ENCODE results near the gene RNF220.

DNA sequence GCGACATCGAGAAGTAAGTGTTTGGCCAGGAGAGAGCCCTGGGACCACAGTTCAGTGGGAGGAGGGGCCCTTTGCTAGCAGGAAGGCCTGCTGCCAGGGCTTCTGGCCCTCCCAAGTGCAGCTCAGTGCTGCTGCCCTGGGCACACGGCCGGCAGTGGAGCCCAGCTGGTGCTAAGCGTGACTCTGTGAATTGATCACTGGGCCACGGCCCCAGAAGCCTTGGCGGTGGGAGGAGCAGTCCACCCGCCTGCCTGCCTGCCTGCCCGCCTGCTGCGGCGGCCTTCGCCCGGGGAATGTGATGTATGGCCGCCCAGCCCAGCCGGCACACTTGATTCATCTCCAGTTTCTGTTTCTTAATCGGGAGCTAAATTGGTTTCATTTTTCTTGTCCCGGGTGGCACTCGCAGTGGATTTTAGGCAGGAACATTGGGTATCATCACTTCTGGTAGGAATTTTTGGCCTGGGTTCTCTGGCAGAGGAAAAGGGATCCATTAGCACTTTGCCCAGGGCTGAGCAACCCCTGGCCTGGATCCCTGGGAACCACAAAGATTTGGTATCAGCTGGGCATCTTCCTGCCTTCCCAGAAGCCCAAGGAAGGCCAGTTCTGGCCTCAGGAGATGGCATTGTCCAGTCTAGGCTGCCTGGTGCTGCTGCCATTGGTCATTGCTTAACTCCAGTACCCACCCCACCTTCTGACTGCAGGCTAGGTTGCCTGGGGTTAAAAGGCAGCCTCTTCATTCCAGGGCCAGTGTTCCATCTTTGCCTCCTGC, 240.6 kb downstream of the RNF220 start:
- TF ChIP-seq, protein P1, sequence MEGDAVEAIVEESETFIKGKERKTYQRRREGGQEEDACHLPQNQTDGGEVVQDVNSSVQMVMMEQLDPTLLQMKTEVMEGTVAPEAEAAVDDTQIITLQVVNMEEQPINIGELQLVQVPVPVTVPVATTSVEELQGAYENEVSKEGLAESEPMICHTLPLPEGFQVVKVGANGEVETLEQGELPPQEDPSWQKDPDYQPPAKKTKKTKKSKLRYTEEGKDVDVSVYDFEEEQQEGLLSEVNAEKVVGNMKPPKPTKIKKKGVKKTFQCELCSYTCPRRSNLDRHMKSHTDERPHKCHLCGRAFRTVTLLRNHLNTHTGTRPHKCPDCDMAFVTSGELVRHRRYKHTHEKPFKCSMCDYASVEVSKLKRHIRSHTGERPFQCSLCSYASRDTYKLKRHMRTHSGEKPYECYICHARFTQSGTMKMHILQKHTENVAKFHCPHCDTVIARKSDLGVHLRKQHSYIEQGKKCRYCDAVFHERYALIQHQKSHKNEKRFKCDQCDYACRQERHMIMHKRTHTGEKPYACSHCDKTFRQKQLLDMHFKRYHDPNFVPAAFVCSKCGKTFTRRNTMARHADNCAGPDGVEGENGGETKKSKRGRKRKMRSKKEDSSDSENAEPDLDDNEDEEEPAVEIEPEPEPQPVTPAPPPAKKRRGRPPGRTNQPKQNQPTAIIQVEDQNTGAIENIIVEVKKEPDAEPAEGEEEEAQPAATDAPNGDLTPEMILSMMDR (IDR thresholded peaks at IDR 0.05; ENCODE audit: poor library complexity), result no peak
- TF ChIP-seq EZH2 (IDR thresholded peaks at IDR 0.05; ENCODE audit: borderline replicate concordance) (no peak), EZH2phosphoT487 (IDR thresholded peaks at IDR 0.05; ENCODE audit: low read depth, severe bottlenecking, unreplicated experiment) (no peak)
